Cardiac muscle cell (in vitro differentiated cells and primary cell): ENCODE results near the gene SIRT1. TPM values are rescaled to one million over a fixed set of nuclear protein-coding genes. Genes with fewer than 3 reads are reported as not detected.
"Not testable (repeated sequence)": the region's sequence is repeated elsewhere in the genome, so short reads cannot be mapped to it uniquely, and the experiment has no call there.

Source experiments
- DNase-seq, 2 donors: peaks; one replicate each; pipeline versions ENCODE4 v3.0.0 to v3.0.0-alpha.2; 2010 to 2017; ENCODE audit warnings: low read depth in 1 of 2, low spot score in 1 of 2
- H3K27ac ChIP-seq: fragments of 200-600 bp; sonication (generic); 2 replicates; pipeline ENCODE4 v1.5.1; 2016
- H3K27me3 ChIP-seq: fragments of 200-600 bp; sonication (generic); 2 replicates; pipeline ENCODE4 v1.6.0; 2016; ENCODE audit warnings: control low read depth
- H3K36me3 ChIP-seq: fragments of 200-600 bp; sonication (generic); 2 replicates; pipeline ENCODE4 v1.5.1; 2016; ENCODE audit warnings: control low read depth
- H3K4me1 ChIP-seq: fragments of 200-600 bp; sonication (generic); 2 replicates; pipeline ENCODE4 v1.8.1; 2017; ENCODE audit warnings: low read depth, mild to moderate bottlenecking, mixed run types
- H3K4me3 ChIP-seq: fragments of 200-600 bp; sonication (generic); 2 replicates; pipeline ENCODE4 v1.5.1; 2016; ENCODE audit warnings: mild to moderate bottlenecking
- H3K9me3 ChIP-seq: fragments of 200-600 bp; sonication (generic); 2 replicates; pipeline ENCODE4 v1.5.1; 2017; ENCODE audit warnings: low read depth, mild to moderate bottlenecking, control low read depth
- polyA plus RNA-seq: library from polyadenylated mRNA; unstranded; fragments of >200 nt; fragmentation: Nextera tagmentation; extraction: Ambion mirVana; gene quantifications from 2 replicates; pipeline ENCODE4 v1.2.1, GENCODE V29; 2016
- total RNA-seq: library from RNA; depleted of rRNA; stranded (reverse); fragments of >200 nt; gene quantifications from 2 replicates; pipeline ENCODE4 v1.2.3, GENCODE V29; 2016
- TF ChIP-seq, protein P1 (sequence below): IDR thresholded peaks from 2 replicates; pipeline ENCODE4 v1.5.1; 2012; ENCODE audit warnings: low read depth, mild to moderate bottlenecking, low read length

The SIRT1 gene
- 12.7 and 17.4 TPM in 2 replicates for total RNA-seq
- polyA plus RNA-seq, result 19.5 and 20.7 TPM in 2 replicates

DNA sequence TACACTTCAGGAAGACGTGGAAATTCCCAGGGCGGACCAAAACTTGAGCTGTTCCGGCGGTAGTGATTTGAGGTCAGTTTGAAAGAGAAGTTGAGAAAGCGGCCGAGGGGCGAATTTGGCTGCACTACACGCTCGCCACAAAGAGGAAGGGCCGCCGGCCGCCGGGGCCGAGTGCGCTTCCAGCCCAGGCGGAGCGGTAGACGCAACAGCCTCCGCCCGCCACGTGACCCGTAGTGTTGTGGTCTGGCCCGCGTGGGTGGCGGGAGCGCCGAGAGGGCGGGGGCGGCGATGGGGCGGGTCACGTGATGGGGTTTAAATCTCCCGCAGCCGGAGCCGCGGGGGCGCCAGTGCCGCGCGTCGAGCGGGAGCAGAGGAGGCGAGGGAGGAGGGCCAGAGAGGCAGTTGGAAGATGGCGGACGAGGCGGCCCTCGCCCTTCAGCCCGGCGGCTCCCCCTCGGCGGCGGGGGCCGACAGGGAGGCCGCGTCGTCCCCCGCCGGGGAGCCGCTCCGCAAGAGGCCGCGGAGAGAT, at the start of gene SIRT1:
Gene SIRT1 (plus strand): TSS at position 344 of the 529 bp plus-strand sequence. CDS start 66 bp downstream, at position 410.
- peak; percentile 99 for DNase-seq
- H3K27me3 ChIP-seq, result no peaks in the 10 kb centered on the region
- H3K36me3 ChIP-seq, result peaks cover 19% of the 10 kb centered on the region
- peaks cover 3% of the 10 kb centered on the region for H3K4me1 ChIP-seq
- peak within 1 kb of the TSS; percentile 96 for H3K27ac ChIP-seq
- TF ChIP-seq, protein P1, sequence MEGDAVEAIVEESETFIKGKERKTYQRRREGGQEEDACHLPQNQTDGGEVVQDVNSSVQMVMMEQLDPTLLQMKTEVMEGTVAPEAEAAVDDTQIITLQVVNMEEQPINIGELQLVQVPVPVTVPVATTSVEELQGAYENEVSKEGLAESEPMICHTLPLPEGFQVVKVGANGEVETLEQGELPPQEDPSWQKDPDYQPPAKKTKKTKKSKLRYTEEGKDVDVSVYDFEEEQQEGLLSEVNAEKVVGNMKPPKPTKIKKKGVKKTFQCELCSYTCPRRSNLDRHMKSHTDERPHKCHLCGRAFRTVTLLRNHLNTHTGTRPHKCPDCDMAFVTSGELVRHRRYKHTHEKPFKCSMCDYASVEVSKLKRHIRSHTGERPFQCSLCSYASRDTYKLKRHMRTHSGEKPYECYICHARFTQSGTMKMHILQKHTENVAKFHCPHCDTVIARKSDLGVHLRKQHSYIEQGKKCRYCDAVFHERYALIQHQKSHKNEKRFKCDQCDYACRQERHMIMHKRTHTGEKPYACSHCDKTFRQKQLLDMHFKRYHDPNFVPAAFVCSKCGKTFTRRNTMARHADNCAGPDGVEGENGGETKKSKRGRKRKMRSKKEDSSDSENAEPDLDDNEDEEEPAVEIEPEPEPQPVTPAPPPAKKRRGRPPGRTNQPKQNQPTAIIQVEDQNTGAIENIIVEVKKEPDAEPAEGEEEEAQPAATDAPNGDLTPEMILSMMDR, result peak; percentile 3
- H3K9me3 ChIP-seq, result no peaks in the 10 kb centered on the region
- H3K4me3 ChIP-seq, result peak within 1 kb of the TSS; percentile 60

DNA sequence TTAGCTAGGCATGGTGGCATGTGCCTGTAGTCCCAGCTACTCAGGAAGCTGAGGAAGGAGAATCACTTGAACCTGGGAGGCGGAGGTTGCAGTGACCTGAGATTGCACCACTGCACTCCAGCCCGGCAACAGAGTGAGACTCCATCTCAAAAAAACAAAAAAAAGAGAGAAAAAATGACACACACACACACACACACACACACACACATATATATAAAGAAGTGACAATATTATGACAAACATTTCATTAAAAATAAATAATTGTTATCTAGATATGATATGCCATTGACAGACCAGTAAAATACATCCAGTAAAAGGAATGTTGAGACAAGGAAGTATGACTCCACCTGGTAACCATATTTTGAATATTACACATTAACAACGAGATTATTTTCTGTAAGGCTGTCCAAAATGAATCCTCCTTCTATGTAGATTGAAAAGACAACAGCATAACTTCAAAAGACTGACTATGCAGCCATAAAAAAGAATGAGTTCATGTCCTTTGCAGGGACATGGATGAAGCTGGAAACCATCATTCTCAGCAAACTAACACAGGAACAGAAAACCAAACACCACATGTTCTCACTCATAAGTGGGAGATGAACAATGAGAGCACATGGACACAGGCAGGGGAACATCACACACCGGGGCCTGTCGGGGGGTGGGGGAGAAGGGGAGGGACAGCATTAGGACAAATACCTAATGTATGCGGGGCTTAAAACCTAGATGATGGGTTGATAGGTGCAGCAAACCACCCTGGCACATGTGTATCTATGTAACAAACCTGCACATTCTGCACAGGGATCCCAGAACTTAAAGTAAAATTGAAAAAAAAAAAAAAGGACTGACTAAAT, 48.7 kb upstream of the SIRT1 start:
- not testable (repeated sequence) for H3K4me1 ChIP-seq, H3K27ac ChIP-seq, H3K27me3 ChIP-seq, DNase-seq, H3K4me3 ChIP-seq, H3K9me3 ChIP-seq, H3K36me3 ChIP-seq

DNA sequence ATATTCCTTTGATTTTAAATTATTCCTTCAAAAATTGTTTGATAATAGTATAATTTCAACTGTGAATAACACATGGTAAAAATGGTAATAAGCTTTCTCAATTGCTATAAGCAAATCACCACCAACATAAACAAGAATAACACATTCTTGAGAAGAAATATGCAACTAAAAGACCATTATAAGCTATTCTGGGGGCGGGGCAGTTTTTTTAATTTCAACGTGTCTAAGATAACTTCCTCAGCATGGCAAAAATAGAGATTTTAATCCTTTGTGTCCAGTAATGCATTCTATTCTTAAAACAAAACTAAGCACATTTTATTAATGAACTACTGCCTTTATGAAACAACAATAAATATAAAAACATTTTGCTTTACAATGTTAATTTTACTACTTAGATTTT, 48.0 kb upstream of the SIRT1 start:
- Histone ChIP-seq H3K27me3 (no peaks in the 10 kb centered on the region), H3K4me1 (no peaks in the 10 kb centered on the region), H3K9me3 (no peaks in the 10 kb centered on the region), H3K4me3 (no peak overlapping the region), H3K27ac (no peak overlapping the region), H3K36me3 (no peaks in the 10 kb centered on the region)
- TF ChIP-seq, protein P1, result no peak
- DNase-seq, result no peak

DNA sequence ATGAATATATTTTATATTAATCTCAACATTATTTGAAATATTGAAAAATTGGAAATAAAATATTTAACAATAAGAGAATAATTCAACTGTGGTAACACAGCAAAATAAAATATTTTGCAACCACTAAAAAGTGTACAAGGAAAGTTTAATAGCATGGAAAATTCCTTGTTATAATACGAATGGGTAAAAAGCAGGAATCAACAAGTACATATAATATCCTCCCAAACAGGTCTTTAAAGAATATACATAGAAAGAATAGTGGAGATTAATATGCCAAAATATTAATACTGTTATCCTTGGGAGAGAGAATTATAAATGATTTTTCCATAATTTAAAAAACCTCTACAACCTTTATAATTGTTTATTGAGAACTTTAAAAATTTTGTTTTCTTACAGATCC, 47.5 kb upstream of the SIRT1 start:
- H3K4me1 ChIP-seq, result no peaks in the 10 kb centered on the region
- DNase-seq, result no peak
- no peaks in the 10 kb centered on the region for H3K9me3 ChIP-seq
- H3K27me3 ChIP-seq, result no peaks in the 10 kb centered on the region
- H3K4me3 ChIP-seq, result peak overlapping the region; percentile 11
- H3K27ac ChIP-seq, result no peak overlapping the region
- no peaks in the 10 kb centered on the region for H3K36me3 ChIP-seq
- TF ChIP-seq, protein P1, result no peak

DNA sequence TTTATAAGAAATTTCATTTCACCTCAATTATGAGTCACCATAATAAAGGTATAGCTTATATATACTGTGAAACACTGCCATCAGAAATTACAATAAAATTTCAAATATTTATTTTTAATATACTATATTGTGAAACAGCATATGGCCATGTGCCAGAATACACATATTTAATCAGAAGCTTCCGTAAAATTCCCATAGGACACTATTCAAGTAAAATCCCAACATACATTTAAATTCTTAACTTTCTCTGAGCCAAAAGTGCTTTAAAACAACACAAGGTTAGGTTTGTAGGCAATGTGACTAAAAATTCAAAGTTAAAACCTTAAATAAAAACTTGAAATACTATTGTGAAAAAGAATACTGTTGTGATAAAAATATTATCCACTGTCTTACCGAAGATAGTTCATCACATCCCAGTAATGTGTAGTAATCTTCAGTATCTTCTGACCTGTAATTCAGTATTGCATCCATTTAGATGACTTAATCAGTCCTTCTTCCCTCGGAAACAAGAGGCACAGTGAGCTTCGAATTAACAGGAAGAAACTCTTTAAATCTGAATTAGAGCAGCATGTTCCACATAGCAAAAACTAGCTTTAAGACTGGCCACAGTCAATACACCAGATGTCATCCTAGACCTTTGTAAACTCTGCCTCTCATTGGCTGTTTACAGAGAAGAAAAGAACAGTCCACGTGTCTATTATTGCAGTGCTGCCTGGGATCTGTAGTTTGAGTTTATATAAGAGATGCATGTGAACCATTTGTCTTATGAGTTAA, 46.7 kb upstream of the SIRT1 start, which contains the start of gene DNAJC12:
Gene DNAJC12 (minus strand): TSS at position 648 of the 774 bp plus-strand sequence. CDS start 177 bp downstream, at position 471.
- peak; percentile 54 to 85 for DNase-seq
- TF ChIP-seq, protein P1, result no peak
- H3K4me1 ChIP-seq, result no peaks in the 10 kb centered on the region
- no peak within 1 kb of the TSS for H3K27ac ChIP-seq
- no peaks in the 10 kb centered on the region for H3K27me3 ChIP-seq
- H3K9me3 ChIP-seq, result no peaks in the 10 kb centered on the region
- no peaks in the 10 kb centered on the region for H3K36me3 ChIP-seq
- H3K4me3 ChIP-seq, result peak within 1 kb of the TSS; percentile 11

DNA sequence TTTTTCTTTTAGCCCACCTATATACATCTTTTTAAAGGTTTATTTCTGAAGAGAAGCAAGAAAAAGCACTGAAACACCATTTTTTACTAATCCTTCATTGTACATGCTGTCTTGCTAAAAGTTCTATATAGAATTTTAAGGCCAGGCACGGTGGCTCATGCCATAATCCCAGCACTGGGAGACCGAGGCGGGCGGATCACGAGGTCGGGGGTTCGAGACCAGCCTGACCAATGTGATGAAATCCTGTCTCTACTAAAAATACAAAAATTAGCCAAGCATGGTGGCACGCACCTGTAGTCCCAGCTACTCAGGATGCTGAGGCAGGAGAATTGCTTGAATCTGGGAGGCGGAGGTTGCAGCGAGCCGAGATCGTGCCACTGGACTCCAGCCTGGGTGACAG, 44.9 kb upstream of the SIRT1 start:
- H3K27me3 ChIP-seq, DNase-seq, H3K36me3 ChIP-seq, H3K4me3 ChIP-seq, H3K9me3 ChIP-seq, H3K4me1 ChIP-seq, H3K27ac ChIP-seq: not testable (repeated sequence)
